Trophoblast cell (in vitro differentiated cells and primary cell): Measurements from ENCODE around the gene PHAX.
A peak's percentile ranks its signal among the peaks of the same experiment; 100 is the strongest.
"Not testable (repeated sequence)": the region's sequence is repeated elsewhere in the genome, so short reads cannot be mapped to it uniquely, and the experiment has no call there.

Experiments used
- DNase-seq, 2 donors: peaks; one replicate each; pipeline ENCODE4 v3.0.0-alpha.2; 2016
- H2AFZ ChIP-seq: 2 replicates; pipeline ENCODE4 v1.6.1; 2013; ENCODE audit warnings: low read length, moderate library complexity, mild to moderate bottlenecking; ENCODE audit not compliant: insufficient read depth, poor library complexity
- H2AK5ac ChIP-seq: 2 replicates; pipeline ENCODE4 v1.6.1; 2013; ENCODE audit warnings: mild to moderate bottlenecking, low read length
- H2BK120ac ChIP-seq: 2 replicates; pipeline ENCODE4 v1.6.1; 2013; ENCODE audit warnings: low read length, mild to moderate bottlenecking, moderate library complexity; ENCODE audit not compliant: insufficient read depth, poor library complexity
- H2BK12ac ChIP-seq: 2 replicates; pipeline ENCODE4 v1.6.1; 2013; ENCODE audit warnings: mild to moderate bottlenecking, low read length, moderate library complexity
- H2BK5ac ChIP-seq: 2 replicates; pipeline ENCODE4 v1.6.1; 2013; ENCODE audit warnings: low read length, low read depth, moderate library complexity, mild to moderate bottlenecking; ENCODE audit not compliant: poor library complexity
- H3K14ac ChIP-seq: 2 replicates; pipeline ENCODE4 v1.6.1; 2013; ENCODE audit warnings: mild to moderate bottlenecking, low read length
- H3K18ac ChIP-seq: 2 replicates; pipeline ENCODE4 v1.6.1; 2013; ENCODE audit warnings: mild to moderate bottlenecking, low read length
- H3K23ac ChIP-seq: 2 replicates; pipeline ENCODE4 v1.6.1; 2013; ENCODE audit warnings: low read length
- H3K27ac ChIP-seq: 2 replicates; pipeline ENCODE4 v1.5.1; 2013; ENCODE audit warnings: low read depth, mild to moderate bottlenecking, inconsistent platforms, low read length, moderate library complexity
- H3K27me3 ChIP-seq: 2 replicates; pipeline ENCODE4 v1.6.1; 2013; ENCODE audit warnings: inconsistent platforms, mild to moderate bottlenecking, low read length, moderate library complexity; ENCODE audit not compliant: insufficient read depth
- H3K36me3 ChIP-seq, 2 experiments: 1 replicate in 1 of 2; 2 replicates in 1 of 2; pipeline ENCODE4 v1.6.1; 2013; ENCODE audit warnings: low read length in 2 of 2, mild to moderate bottlenecking in 2 of 2, moderate library complexity in 1 of 2; ENCODE audit not compliant: insufficient read depth in 2 of 2, control insufficient read depth in 1 of 2
- H3K4ac ChIP-seq: 2 replicates; pipeline ENCODE4 v1.6.1; 2013; ENCODE audit warnings: low read depth, mild to moderate bottlenecking, low read length, moderate library complexity
- H3K4me1 ChIP-seq, 2 experiments: 1 replicate in 1 of 2; 2 replicates in 1 of 2; pipeline ENCODE4 v1.6.1; 2013; ENCODE audit warnings: low read length in 2 of 2, mild to moderate bottlenecking in 2 of 2, moderate library complexity in 1 of 2; ENCODE audit not compliant: insufficient read depth in 2 of 2, control insufficient read depth in 1 of 2
- H3K4me2 ChIP-seq: 2 replicates; pipeline ENCODE4 v1.6.1; 2013; ENCODE audit warnings: inconsistent platforms, mild to moderate bottlenecking, low read length, moderate library complexity
- H3K4me3 ChIP-seq: 2 replicates; pipeline ENCODE4 v1.5.1; 2013; ENCODE audit warnings: mild to moderate bottlenecking, low read depth, low read length, inconsistent platforms
- H3K79me1 ChIP-seq: one replicate; pipeline ENCODE4 v1.6.1; 2013; ENCODE audit warnings: low read length
- H3K79me2 ChIP-seq: 2 replicates; pipeline ENCODE4 v1.6.1; 2013; ENCODE audit warnings: low read length, mild to moderate bottlenecking; ENCODE audit not compliant: control insufficient read depth, insufficient read depth, poor library complexity
- H3K9ac ChIP-seq: 2 replicates; pipeline ENCODE4 v1.6.1; 2013; ENCODE audit warnings: mild to moderate bottlenecking, low read length
- H3K9me3 ChIP-seq: 2 replicates; pipeline ENCODE4 v1.6.1; 2013; ENCODE audit warnings: low read depth, mild to moderate bottlenecking, control low read depth, inconsistent platforms, low read length; ENCODE audit not compliant: insufficient read depth
- H4K12ac ChIP-seq: 2 replicates; pipeline ENCODE4 v1.6.1; 2013; ENCODE audit warnings: low read depth, mild to moderate bottlenecking, low read length, moderate library complexity
- H4K8ac ChIP-seq: 2 replicates; pipeline ENCODE4 v1.6.1; 2013; ENCODE audit warnings: low read depth, mild to moderate bottlenecking, low read length, moderate library complexity
- H4K91ac ChIP-seq: one replicate; pipeline ENCODE4 v1.6.1; 2013; ENCODE audit warnings: low read depth, mild to moderate bottlenecking, low read length, moderate library complexity
- WGBS: extraction: QIAGEN DNeasy Blood & Tissue Kit; methylation state at CpG from one replicate; pipeline ENCODE4 v1.1.7; 2013; ENCODE audit warnings: missing lambda C conversion rate; ENCODE audit not compliant: insufficient read length, insufficient coverage; ENCODE audit errors: extremely low coverage; 5-methylcytosine and 5-hydroxymethylcytosine counted together

The PHAX gene

GRCh38 chr5:126615286-126615685 is 14.5 kb downstream of the PHAX start:
- Histone ChIP-seq H3K4me2 (no peak overlapping the region), H3K18ac (no peak overlapping the region), H3K4ac (no peak overlapping the region), H2BK5ac (no peak overlapping the region), H3K79me2 (no peaks in the 10 kb centered on the region), H2AFZ (no peak overlapping the region), H4K91ac (no peak overlapping the region), H3K9ac (no peak overlapping the region), H3K4me1 (no peaks in the 10 kb centered on the region), H3K14ac (no peak overlapping the region), H3K79me1 (no peaks in the 10 kb centered on the region), H4K8ac (no peak overlapping the region), H3K27ac (no peak overlapping the region), H2BK12ac (no peak overlapping the region), H4K12ac (no peak overlapping the region), H3K4me3 (no peak overlapping the region), H3K23ac (no peak overlapping the region), H2AK5ac (no peak overlapping the region), H3K36me3 (peaks cover 26 to 27% of the 10 kb centered on the region in 2 experiments), H2BK120ac (no peak overlapping the region), H3K27me3 (no peaks in the 10 kb centered on the region), H3K9me3 (no peaks in the 10 kb centered on the region)
- no peak for DNase-seq
- no CpG with 5 or more reads among the region's 4 CpGs for WGBS

GRCh38 chr5:126617603-126618002 is 16.9 kb downstream of the PHAX start:
- not testable (repeated sequence) for H3K4me2 ChIP-seq, H4K91ac ChIP-seq, H3K27ac ChIP-seq, H3K79me1 ChIP-seq, H3K18ac ChIP-seq, H2AK5ac ChIP-seq, H3K9me3 ChIP-seq, H3K14ac ChIP-seq, H4K12ac ChIP-seq, H2BK120ac ChIP-seq, H2BK12ac ChIP-seq, H2AFZ ChIP-seq, H4K8ac ChIP-seq, H3K4me1 ChIP-seq, H3K9ac ChIP-seq, H3K23ac ChIP-seq, DNase-seq, H2BK5ac ChIP-seq, H3K79me2 ChIP-seq, H3K4ac ChIP-seq, H3K27me3 ChIP-seq, H3K4me3 ChIP-seq
- peaks cover 22 to 25% of the 10 kb centered on the region in 2 experiments for H3K36me3 ChIP-seq
- no CpG with 5 or more reads among the region's 8 CpGs for WGBS

- Histone ChIP-seq H3K27me3 (no peaks in the 10 kb centered on the region), H3K36me3 (peaks cover 24 to 25% of the 10 kb centered on the region in 2 experiments), H2BK5ac (no peak overlapping the region), H3K14ac (no peak overlapping the region), H3K79me2 (no peaks in the 10 kb centered on the region), H2AK5ac (no peak overlapping the region), H2BK120ac (no peak overlapping the region), H3K18ac (no peak overlapping the region), H3K79me1 (no peaks in the 10 kb centered on the region), H3K9me3 (no peaks in the 10 kb centered on the region), H3K4me3 (no peak overlapping the region), H2BK12ac (no peak overlapping the region), H3K4me1 (no peaks in the 10 kb centered on the region), H3K27ac (no peak overlapping the region), H4K12ac (no peak overlapping the region), H2AFZ (no peak overlapping the region), H3K4me2 (no peak overlapping the region), H3K9ac (no peak overlapping the region), H4K91ac (no peak overlapping the region), H3K4ac (no peak overlapping the region), H4K8ac (no peak overlapping the region), H3K23ac (no peak overlapping the region)
- WGBS: no CpG with 5 or more reads among the region's 2 CpGs
- peak in 1 of 2 donors; percentile 46 for DNase-seq
Measured at GRCh38 chr5:126619781-126620180, 19.0 kb downstream of the PHAX start.

- Histone ChIP-seq H2BK12ac (no peak overlapping the region), H3K36me3 (peaks cover 17 to 18% of the 10 kb centered on the region in 2 experiments), H3K9ac (no peak overlapping the region), H3K23ac (no peak overlapping the region), H2BK120ac (no peak overlapping the region), H4K91ac (no peak overlapping the region), H4K8ac (no peak overlapping the region), H2BK5ac (no peak overlapping the region), H3K18ac (no peak overlapping the region), H3K79me1 (no peaks in the 10 kb centered on the region), H4K12ac (no peak overlapping the region), H3K4ac (no peak overlapping the region), H3K9me3 (no peaks in the 10 kb centered on the region), H3K27ac (no peak overlapping the region), H3K79me2 (no peaks in the 10 kb centered on the region), H2AFZ (no peak overlapping the region), H3K4me1 (no peaks in the 10 kb centered on the region), H3K27me3 (no peaks in the 10 kb centered on the region), H3K4me2 (no peak overlapping the region), H2AK5ac (no peak overlapping the region), H3K4me3 (no peak overlapping the region), H3K14ac (no peak overlapping the region)
- WGBS: no CpG with 5 or more reads among the region's 4 CpGs
- DNase-seq: peak; percentile 46 to 76
Measured at GRCh38 chr5:126624534-126624933, 23.8 kb downstream of the PHAX start.
